ENCODE data around the gene CFAP126. TPM values are rescaled to one million over a fixed set of nuclear protein-coding genes. Genes with fewer than 3 reads are reported as not detected.

Gene CFAP126
- total and polyA plus RNA-seq, 2 of the 8 experiments (the other 6 are each of a cell fraction or from before 2014, with no cell fraction given), result not detected

GRCh38 chr1:161330346-161330745 is 37.3 kb downstream of the CFAP126 start:
- H2AFZ ChIP-seq (ENCODE audit: low read length), result no peak overlapping the region
- CTCF ChIA-PET (ENCODE audit: partially characterized antibody), result interaction anchor here (0.6 to 0.9 kb wide), 2 partner anchors 9 to 44 kb away, joined by 3 read pairs; no protein-coding TSS in a partner anchor
- H3K4me3 ChIP-seq (ENCODE audit: extremely low read depth in 1 of 4, insufficient read depth in 2 of 4, low read depth in 3 of 4, low read length in 4 of 4), result no peak overlapping the region
- no peak overlapping the region for H3K27ac ChIP-seq (ENCODE audit: low read depth, low read length)
- H3K27me3 ChIP-seq (replicated peaks in 1 of 4; ENCODE audit: control insufficient read depth in 3 of 4, extremely low read depth in 1 of 4, insufficient read depth in 3 of 4, low read length in 3 of 4), result no peaks in the 10 kb centered on the region
- no peak for DNase-seq (ENCODE audit: low read depth in 1 of 2, low spot score in 2 of 2)
- H3K56ac ChIP-seq (replicated peaks; ENCODE audit: insufficient read length, low read depth, low read length), result no peak overlapping the region
- H3K9me3 ChIP-seq (ENCODE audit: insufficient read depth in 2 of 2, low read depth in 1 of 2, low read length in 1 of 2), result no peaks in the 10 kb centered on the region
- H2BK12ac ChIP-seq (ENCODE audit: low read depth, low read length), result no peak overlapping the region
- H3K14ac ChIP-seq (ENCODE audit: insufficient read length), result no peak overlapping the region
- no peaks in the 10 kb centered on the region for H3K4me1 ChIP-seq (replicated peaks in 1 of 4; ENCODE audit: control insufficient read depth in 3 of 4, insufficient read depth in 4 of 4, low read length in 3 of 4)
- H3K79me1 ChIP-seq (ENCODE audit: low read depth, low read length), result no peaks in the 10 kb centered on the region
- H2AK5ac ChIP-seq (ENCODE audit: low read depth, low read length), result no peak overlapping the region
- no peak overlapping the region for H4K91ac ChIP-seq (replicated peaks; ENCODE audit: insufficient read length, low read length)
- H4K5ac ChIP-seq (ENCODE audit: insufficient read length, low read depth, low read length), result no peak overlapping the region
- no peak overlapping the region for H3K18ac ChIP-seq (ENCODE audit: extremely low read depth, low read length)
- no peak for TF ChIP-seq TBP (IDR thresholded peaks at IDR 0.05; ENCODE audit: low read depth, low read length)
- FAIRE-seq, result no peak
- H2BK120ac ChIP-seq (replicated peaks; ENCODE audit: low read depth, low read length), result no peak overlapping the region
- H3K23me2 ChIP-seq (ENCODE audit: low read depth, low read length), result no peaks in the 10 kb centered on the region
- WGBS, 2 experiments (ENCODE audit: extremely low coverage in 1 of 2, insufficient coverage in 1 of 2, insufficient read length in 1 of 2, insufficient replicate concordance in 2 of 2, low coverage in 1 of 2, low lambda C conversion rate in 2 of 2, missing lambda C conversion rate in 1 of 2), result 87% methylated on average over 4 of the region's 4 CpGs; no CpG with 5 or more reads in 1 of the 2 experiments
- no peak overlapping the region for H2BK15ac ChIP-seq (ENCODE audit: low read length)
- H2BK5ac ChIP-seq (ENCODE audit: low read depth, low read length), result no peak overlapping the region
- POLR2A ChIA-PET (ENCODE audit: partially characterized antibody), result interaction anchor here (0.8 to 1.1 kb wide), 2 partner anchors 11 to 16 kb away, joined by 3 to 4 read pairs; partner anchors contain the start of gene SDHC
- no peak overlapping the region for H3K23ac ChIP-seq (ENCODE audit: insufficient read length)
- no peaks in the 10 kb centered on the region for H4K20me1 ChIP-seq (replicated peaks in 1 of 2; ENCODE audit: control insufficient read depth in 1 of 2, insufficient read depth in 2 of 2, low read length in 2 of 2)
- H2BK20ac ChIP-seq (ENCODE audit: low read length), result no peak overlapping the region
- no peaks in the 10 kb centered on the region for H3K79me2 ChIP-seq (ENCODE audit: control insufficient read depth in 1 of 2, insufficient read depth in 2 of 2, low read length in 2 of 2)
- peaks cover 2 to 57% (median 18%) of the 10 kb centered on the region in 4 experiments; a peak in 6 of 8 replicates for H3K36me3 ChIP-seq (ENCODE audit: control insufficient read depth in 2 of 4, insufficient read depth in 4 of 4, low read length in 3 of 4)
- H4K8ac ChIP-seq (ENCODE audit: extremely low read depth, insufficient read depth, low read length), result no peak overlapping the region
- H3K4ac ChIP-seq (replicated peaks; ENCODE audit: insufficient read length, low read depth, low read length), result no peak overlapping the region
- H3K9ac ChIP-seq (replicated peaks in 1 of 4; ENCODE audit: extremely low read depth in 1 of 4, low read depth in 3 of 4, low read length in 3 of 4), result no peak overlapping the region
- no peak overlapping the region for H3K4me2 ChIP-seq (ENCODE audit: insufficient read depth in 1 of 2, low read depth in 2 of 2, low read length in 2 of 2)

All from H1 (cell line).